Measurements from ENCODE around the gene TAF11L2.
"Not testable (repeated sequence)": the region's sequence is repeated elsewhere in the genome, so short reads cannot be mapped to it uniquely, and the experiment has no call there.

The TAF11L2 gene

GRCh38 chr5:17528369-17528768, 30.3 kb downstream of the TAF11L2 start, which contains the start of gene TAF11L6:
Gene TAF11L6, plus strand, starts transcription at chr5:17528669.
- DNase-seq, result not testable (repeated sequence)
